Ishikawa (cell line): ENCODE results near the gene BFSP1.

Experiments
- CEBPB ChIP-seq: IDR thresholded peaks from 2 replicates; pipeline ENCODE4 v1.6.1; 2012
- CREB1 ChIP-seq: IDR thresholded peaks from 2 replicates; pipeline ENCODE4 v1.6.1; 2012; ENCODE audit warnings: low read depth
- EGR1 ChIP-seq: IDR thresholded peaks from 2 replicates; pipeline ENCODE4 v1.6.1; 2012
- EP300 ChIP-seq: IDR thresholded peaks from 2 replicates; pipeline ENCODE4 v1.6.1; 2012; ENCODE audit warnings: borderline replicate concordance
- FOXM1 ChIP-seq: IDR thresholded peaks from 2 replicates; pipeline ENCODE4 v1.6.1; 2012; ENCODE audit warnings: low read depth, borderline replicate concordance
- RAD21 ChIP-seq: IDR thresholded peaks from 2 replicates; pipeline ENCODE4 v1.6.1; 2012; ENCODE audit warnings: low read depth
- TCF12 ChIP-seq: IDR thresholded peaks from 2 replicates; pipeline ENCODE4 v1.6.1; 2012; ENCODE audit warnings: low read depth
- ZBTB7A ChIP-seq: IDR thresholded peaks from 2 replicates; pipeline ENCODE4 v1.6.1; 2012; ENCODE audit warnings: low read depth
- TF ChIP-seq, protein P1 (sequence below): IDR thresholded peaks from 2 replicates; pipeline ENCODE4 v1.6.1; 2012; ENCODE audit warnings: low read depth, mild to moderate bottlenecking
- TF ChIP-seq, protein P2 (sequence below): IDR thresholded peaks from 2 replicates; pipeline ENCODE4 v1.6.1; 2012

GRCh38 chr20:17500826-17501225 is 30.4 kb downstream of the BFSP1 start:
- TF ChIP-seq FOXM1 (no peak), EGR1 (no peak), TCF12 (no peak), CREB1 (no peak), CEBPB (no peak), RAD21 (no peak), EP300 (no peak), ZBTB7A (no peak)
- TF ChIP-seq, protein P1, sequence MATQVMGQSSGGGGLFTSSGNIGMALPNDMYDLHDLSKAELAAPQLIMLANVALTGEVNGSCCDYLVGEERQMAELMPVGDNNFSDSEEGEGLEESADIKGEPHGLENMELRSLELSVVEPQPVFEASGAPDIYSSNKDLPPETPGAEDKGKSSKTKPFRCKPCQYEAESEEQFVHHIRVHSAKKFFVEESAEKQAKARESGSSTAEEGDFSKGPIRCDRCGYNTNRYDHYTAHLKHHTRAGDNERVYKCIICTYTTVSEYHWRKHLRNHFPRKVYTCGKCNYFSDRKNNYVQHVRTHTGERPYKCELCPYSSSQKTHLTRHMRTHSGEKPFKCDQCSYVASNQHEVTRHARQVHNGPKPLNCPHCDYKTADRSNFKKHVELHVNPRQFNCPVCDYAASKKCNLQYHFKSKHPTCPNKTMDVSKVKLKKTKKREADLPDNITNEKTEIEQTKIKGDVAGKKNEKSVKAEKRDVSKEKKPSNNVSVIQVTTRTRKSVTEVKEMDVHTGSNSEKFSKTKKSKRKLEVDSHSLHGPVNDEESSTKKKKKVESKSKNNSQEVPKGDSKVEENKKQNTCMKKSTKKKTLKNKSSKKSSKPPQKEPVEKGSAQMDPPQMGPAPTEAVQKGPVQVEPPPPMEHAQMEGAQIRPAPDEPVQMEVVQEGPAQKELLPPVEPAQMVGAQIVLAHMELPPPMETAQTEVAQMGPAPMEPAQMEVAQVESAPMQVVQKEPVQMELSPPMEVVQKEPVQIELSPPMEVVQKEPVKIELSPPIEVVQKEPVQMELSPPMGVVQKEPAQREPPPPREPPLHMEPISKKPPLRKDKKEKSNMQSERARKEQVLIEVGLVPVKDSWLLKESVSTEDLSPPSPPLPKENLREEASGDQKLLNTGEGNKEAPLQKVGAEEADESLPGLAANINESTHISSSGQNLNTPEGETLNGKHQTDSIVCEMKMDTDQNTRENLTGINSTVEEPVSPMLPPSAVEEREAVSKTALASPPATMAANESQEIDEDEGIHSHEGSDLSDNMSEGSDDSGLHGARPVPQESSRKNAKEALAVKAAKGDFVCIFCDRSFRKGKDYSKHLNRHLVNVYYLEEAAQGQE = no peak
- TF ChIP-seq, protein P2, sequence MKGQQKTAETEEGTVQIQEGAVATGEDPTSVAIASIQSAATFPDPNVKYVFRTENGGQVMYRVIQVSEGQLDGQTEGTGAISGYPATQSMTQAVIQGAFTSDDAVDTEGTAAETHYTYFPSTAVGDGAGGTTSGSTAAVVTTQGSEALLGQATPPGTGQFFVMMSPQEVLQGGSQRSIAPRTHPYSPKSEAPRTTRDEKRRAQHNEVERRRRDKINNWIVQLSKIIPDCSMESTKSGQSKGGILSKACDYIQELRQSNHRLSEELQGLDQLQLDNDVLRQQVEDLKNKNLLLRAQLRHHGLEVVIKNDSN = no peak
